GM19238 (cell line): ENCODE data around the gene FAS.

Source experiments
- DNase-seq: peaks from one replicate; pipeline ENCODE4 v3.0.0; 2011; ENCODE audit warnings: low spot score; ENCODE audit not compliant: insufficient read length

Gene FAS

GRCh38 chr10:88971221-88972061 lies 19.2 kb upstream of the FAS start:
- DNase-seq = no peak

- no peak for DNase-seq
These were observed 16.6 kb upstream of the FAS start for GRCh38 chr10:88974012-88974411.

- DNase-seq = no peak
These were observed 15.9 kb upstream of the FAS start for GRCh38 chr10:88974446-88975376.

GRCh38 chr10:88975377-88975720 lies 15.2 kb upstream of the FAS start:
- DNase-seq = no peak

GRCh38 chr10:88978463-88978862 lies 12.1 kb upstream of the FAS start:
- no peak for DNase-seq

GRCh38 chr10:88979153-88979562 lies 11.4 kb upstream of the FAS start:
- DNase-seq = no peak

GRCh38 chr10:88979603-88980002 lies 11.0 kb upstream of the FAS start:
- no peak for DNase-seq

GRCh38 chr10:88980247-88980646 lies 10.4 kb upstream of the FAS start:
- DNase-seq = no peak

- no peak for DNase-seq
These were observed 9.8 kb upstream of the FAS start for GRCh38 chr10:88980800-88981199.

- no peak for DNase-seq
These were observed 9.2 kb upstream of the FAS start for GRCh38 chr10:88981435-88981834.

- DNase-seq = no peak
These were observed 8.2 kb upstream of the FAS start for GRCh38 chr10:88982366-88982765.

GRCh38 chr10:88983206-88983605 lies 7.4 kb upstream of the FAS start:
- DNase-seq = no peak

GRCh38 chr10:88983939-88984338 lies 6.7 kb upstream of the FAS start:
- no peak for DNase-seq

- DNase-seq = no peak
These were observed 6.1 kb upstream of the FAS start for GRCh38 chr10:88984525-88984924.

- no peak for DNase-seq
These were observed 3.9 kb upstream of the FAS start for GRCh38 chr10:88986549-88987242.

- no peak for DNase-seq
These were observed 3.3 kb upstream of the FAS start for GRCh38 chr10:88987243-88987725.

- no peak for DNase-seq
These were observed 2.8 kb upstream of the FAS start for GRCh38 chr10:88987840-88988239.

- DNase-seq = no peak
These were observed 1.2 kb upstream of the FAS start for GRCh38 chr10:88989423-88989822.

- DNase-seq = no peak
These were observed 694 bp upstream of the FAS start for GRCh38 chr10:88989824-88990383.

- DNase-seq = no peak
These were observed 732 bp downstream of the FAS start for GRCh38 chr10:88991161-88991898.

GRCh38 chr10:88991899-88992320 lies 1.3 kb downstream of the FAS start:
- DNase-seq = no peak
